GM12874 (cell line): ENCODE measurements around the gene CHIT1.

ENCODE experiments used
- TF ChIP-seq, protein P1 (sequence below): IDR thresholded peaks from 2 replicates; pipeline ENCODE4 v1.5.1; 2011; ENCODE audit warnings: low read depth, mild to moderate bottlenecking, control low read depth, low read length, moderate library complexity; ENCODE audit not compliant: insufficient read depth

CHIT1 gene

DNA sequence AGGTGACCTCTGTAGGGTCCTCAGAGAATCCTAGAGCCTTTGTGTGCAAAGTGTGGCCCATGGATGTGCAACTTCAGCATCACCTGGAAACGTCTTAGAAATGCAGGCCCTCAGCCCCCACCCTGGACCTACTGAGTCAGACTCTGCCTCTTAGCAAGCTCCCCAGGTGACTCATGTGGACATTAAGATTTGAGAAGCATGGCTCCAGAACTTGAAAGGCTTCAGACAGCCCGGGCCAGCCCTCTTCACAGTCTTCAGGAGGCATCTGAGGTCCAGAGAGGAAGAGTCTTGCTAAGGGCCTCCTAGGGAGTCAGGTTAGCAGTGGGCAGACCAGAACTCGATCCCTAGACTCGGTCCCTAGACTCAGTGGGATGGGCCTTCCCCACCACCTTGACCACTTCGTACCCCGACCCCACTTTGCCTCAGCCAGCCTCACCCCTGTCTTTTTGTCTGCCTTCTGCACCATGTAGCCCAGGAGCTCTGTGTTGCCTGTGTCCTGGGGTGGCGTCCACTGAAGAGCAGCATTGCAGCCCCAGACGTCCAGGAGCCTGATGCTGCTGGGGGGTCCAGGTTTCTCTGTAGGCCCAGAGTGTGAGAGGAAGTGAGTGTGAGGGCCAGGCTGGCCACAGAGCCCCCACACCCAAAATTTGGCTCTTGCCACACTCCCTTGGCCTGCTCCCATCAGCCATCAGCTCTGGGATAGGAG, 58.7 kb downstream of the CHIT1 start:
- TF ChIP-seq, protein P1, sequence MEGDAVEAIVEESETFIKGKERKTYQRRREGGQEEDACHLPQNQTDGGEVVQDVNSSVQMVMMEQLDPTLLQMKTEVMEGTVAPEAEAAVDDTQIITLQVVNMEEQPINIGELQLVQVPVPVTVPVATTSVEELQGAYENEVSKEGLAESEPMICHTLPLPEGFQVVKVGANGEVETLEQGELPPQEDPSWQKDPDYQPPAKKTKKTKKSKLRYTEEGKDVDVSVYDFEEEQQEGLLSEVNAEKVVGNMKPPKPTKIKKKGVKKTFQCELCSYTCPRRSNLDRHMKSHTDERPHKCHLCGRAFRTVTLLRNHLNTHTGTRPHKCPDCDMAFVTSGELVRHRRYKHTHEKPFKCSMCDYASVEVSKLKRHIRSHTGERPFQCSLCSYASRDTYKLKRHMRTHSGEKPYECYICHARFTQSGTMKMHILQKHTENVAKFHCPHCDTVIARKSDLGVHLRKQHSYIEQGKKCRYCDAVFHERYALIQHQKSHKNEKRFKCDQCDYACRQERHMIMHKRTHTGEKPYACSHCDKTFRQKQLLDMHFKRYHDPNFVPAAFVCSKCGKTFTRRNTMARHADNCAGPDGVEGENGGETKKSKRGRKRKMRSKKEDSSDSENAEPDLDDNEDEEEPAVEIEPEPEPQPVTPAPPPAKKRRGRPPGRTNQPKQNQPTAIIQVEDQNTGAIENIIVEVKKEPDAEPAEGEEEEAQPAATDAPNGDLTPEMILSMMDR: no peak

DNA sequence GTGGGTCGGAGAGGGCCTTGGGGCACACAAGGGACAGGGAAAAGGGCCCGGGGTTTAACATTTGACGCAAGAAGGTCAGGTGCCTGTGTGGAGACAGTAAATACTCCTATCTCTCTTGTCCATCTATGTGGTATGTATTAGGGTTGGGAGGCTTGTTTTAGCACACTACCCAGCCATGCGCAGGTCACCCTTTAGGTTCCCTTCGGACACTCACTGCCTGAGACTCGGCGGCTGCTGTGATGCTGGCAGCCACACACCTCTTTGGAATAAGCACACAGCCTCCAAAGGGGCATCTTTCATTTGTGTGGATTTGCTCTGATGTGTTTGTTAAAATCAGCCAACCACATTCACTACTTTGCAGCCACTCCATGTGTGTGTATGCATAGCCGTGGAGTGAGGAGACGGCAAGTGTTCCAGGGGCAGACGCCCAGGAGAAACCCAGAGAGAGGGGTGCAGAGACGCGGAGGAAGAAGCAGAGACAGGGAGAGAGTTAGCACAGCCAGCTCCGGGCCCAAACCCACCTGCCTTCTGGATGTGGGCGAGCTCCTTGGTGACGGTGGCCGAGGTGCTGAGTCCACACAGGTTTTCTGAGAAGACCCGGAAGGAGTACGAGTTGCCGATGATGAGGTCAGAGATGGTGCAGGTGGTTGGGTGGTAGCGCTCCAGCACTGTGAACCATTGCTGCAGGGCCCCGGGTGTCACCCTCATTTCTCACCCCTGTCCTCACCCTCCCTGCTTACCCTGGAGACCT, 59.5 kb downstream of the CHIT1 start:
- TF ChIP-seq, protein P1: no peak

DNA sequence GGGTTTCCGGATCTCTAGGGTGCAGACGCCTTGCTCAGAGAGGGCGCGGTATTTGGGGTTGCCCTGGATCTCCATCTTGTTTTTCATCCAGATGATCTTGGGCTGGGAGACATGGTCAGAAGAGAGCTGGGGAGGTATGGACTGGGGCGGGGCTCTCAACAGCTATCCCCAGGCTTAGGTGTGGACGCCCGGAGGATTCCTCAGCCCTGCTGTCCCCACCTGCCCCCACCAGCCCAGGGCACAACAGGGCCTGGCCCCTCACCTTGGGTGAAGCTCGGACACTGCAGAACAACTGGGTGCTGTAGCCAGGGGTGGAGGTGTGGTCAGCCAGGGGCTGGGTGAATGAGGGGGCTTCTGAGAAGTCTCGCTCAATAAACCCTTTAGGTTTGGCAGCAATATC, 60.5 kb downstream of the CHIT1 start:
- TF ChIP-seq, protein P1: no peak

DNA sequence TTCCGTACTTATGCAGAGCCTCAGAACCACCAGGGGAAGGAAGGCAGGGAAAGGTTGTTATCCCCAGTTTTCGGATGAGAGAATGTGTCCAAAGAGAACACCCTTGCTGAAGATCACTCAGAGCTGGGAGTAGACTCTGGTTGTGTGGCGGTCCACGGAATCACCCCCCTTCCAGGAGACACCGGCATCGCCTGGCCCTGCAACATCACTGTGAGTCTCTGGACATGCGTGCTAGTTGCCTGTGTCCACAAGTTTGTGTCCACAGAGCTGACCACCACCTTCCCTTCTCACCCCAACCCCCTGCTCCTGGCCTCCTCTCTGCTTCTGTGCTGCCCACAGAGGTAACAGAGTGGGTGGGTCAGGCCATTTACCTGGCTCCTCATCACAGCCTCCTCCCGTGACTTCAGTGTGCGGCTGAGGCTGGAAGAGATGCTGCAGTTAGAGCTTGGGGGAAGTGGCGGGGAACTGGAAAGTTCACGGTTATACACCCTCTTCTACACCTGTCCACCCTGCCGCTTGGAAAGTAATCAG, 61.2 kb downstream of the CHIT1 start:
- TF ChIP-seq, protein P1: no peak

DNA sequence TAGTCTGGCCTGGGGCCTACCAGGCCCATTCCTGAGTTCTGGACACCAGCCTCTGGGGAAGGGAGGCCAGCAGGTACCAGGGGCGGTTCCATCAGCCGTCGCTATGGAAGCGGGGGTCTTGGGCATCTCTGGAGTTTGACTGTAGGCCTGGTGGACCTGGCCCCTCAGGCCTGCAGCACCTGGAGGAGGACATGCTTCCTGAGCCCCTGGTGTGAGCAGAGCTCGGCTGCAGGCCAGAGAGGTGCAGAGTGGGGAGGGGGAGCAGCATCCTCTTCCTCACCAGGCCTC, 61.6 kb downstream of the CHIT1 start:
- TF ChIP-seq, protein P1: no peak

DNA sequence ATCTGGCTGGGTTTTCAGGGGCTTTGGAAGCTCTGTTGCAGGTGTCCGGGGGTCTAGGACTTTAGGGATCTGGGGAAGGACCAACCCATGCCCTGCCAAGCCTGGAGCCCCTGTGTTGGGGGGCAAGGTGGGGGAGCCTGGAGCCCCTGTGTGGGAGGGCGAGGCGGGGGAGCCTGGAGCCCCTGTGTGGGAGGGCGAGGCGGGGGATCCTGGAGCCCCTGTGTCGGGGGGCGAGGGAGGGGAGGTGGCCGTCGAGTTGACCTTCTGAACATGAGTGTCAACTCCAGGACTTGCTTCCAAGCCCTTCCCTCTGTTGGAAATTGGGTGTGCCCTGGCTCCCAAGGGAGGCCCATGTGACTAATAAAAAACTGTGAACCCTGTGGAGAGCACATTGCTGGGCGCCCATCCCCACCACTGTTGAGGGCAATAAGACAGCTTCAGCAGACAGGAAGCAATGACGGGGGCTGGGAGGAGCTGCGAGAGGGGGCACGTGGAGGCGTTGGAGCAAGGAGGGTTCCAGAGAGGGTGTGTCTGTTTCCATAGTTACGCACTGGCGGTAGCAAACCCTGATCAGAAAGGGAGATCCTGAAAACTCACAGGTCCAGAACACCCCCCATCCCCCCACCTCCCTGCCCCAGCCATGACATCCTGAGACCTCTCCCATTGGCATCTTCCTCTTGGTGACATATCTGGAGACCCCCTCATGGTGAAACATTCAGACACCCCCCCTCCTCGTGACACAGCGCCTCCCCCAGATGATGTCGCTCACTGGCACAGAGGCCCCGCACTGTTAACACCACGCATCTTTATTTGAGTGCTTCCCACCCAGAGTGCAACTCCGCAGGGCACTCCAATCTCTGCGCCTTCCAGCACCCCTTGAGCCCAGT, 62.2 kb downstream of the CHIT1 start:
- TF ChIP-seq, protein P1: no peak
